ENCODE results near the gene LAMB2. TPM values are rescaled to one million over a fixed set of nuclear protein-coding genes. Genes with fewer than 3 reads are reported as not detected.

Gene LAMB2
- total and polyA plus RNA-seq, 2 of the 8 experiments (the other 6 are each of a cell fraction or from before 2014, with no cell fraction given): 112 to 153 TPM

DNA sequence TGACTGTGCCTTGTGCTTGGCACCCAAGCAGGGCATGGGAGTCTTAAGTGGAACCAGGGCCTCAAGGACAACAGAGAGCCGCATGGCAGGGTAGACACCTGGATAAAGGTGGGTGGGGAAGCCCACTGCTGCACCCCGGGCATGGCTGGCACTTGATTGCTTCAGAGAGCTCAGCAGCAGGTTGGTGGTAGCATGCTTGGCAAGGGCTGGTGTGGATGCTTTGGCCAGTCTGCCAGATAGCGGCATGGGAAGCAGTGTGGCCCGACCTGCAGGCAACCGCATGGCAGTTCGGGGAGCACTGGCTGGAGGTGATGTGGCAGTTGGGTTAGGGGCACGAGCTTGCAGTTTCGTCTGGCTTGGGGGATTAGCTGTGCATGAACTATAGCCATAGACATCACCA is 30.8 kb upstream of the LAMB2 start (continued):
- no peak for TF ChIP-seq CBX8 (IDR thresholded peaks at IDR 0.05; ENCODE audit: borderline replicate concordance, low read depth, low read length)
- no peak for TF ChIP-seq NRF1 (IDR thresholded peaks at IDR 0.05; ENCODE audit: low read depth, low read length)
